ENCODE measurements around the gene FGGY.

Gene FGGY

GRCh38 chr1:59315529-59316463 lies 18.9 kb downstream of the FGGY start:
- DNase-seq (ENCODE audit: low spot score) = no peak

GRCh38 chr1:59316497-59317128 lies 19.7 kb downstream of the FGGY start:
- DNase-seq (ENCODE audit: low spot score) = no peak

GRCh38 chr1:59317343-59317742 lies 20.4 kb downstream of the FGGY start:
- DNase-seq (ENCODE audit: low spot score) = no peak

- no peak for DNase-seq (ENCODE audit: low spot score)
Measured at GRCh38 chr1:59317780-59318179, 20.9 kb downstream of the FGGY start.

GRCh38 chr1:59318271-59318860 lies 21.5 kb downstream of the FGGY start:
- no peak for DNase-seq (ENCODE audit: low spot score)

- no peak for DNase-seq (ENCODE audit: low spot score)
Measured at GRCh38 chr1:59322394-59322793, 25.5 kb downstream of the FGGY start.

GRCh38 chr1:59322814-59323213 lies 25.9 kb downstream of the FGGY start:
- no peak for DNase-seq (ENCODE audit: low spot score)

GRCh38 chr1:59323879-59324278 lies 27.0 kb downstream of the FGGY start:
- no peak for DNase-seq (ENCODE audit: low spot score)

- DNase-seq (ENCODE audit: low spot score) = no peak
Measured at GRCh38 chr1:59328353-59328752, 31.5 kb downstream of the FGGY start.

GRCh38 chr1:59329412-59330053 lies 32.6 kb downstream of the FGGY start:
- DNase-seq (ENCODE audit: low spot score) = no peak

- no peak for DNase-seq (ENCODE audit: low spot score)
Measured at GRCh38 chr1:59331686-59332620, 35.1 kb downstream of the FGGY start.

GRCh38 chr1:59332983-59333382 lies 36.1 kb downstream of the FGGY start:
- no peak for DNase-seq (ENCODE audit: low spot score)

- DNase-seq (ENCODE audit: low spot score) = no peak
Measured at GRCh38 chr1:59333626-59334277, 36.9 kb downstream of the FGGY start.

- no peak for DNase-seq (ENCODE audit: low spot score)
Measured at GRCh38 chr1:59340411-59341307, 43.8 kb downstream of the FGGY start.

GRCh38 chr1:59342801-59343575 lies 46.1 kb downstream of the FGGY start:
- no peak for DNase-seq (ENCODE audit: low spot score)

- no peak for DNase-seq (ENCODE audit: low spot score)
Measured at GRCh38 chr1:59343576-59343840, 46.6 kb downstream of the FGGY start.

GRCh38 chr1:59345221-59345620 lies 48.3 kb downstream of the FGGY start:
- DNase-seq (ENCODE audit: low spot score) = no peak

- no peak for DNase-seq (ENCODE audit: low spot score)
Measured at GRCh38 chr1:59346429-59346828, 49.5 kb downstream of the FGGY start.

- DNase-seq (ENCODE audit: low spot score) = no peak
Measured at GRCh38 chr1:59349101-59349500, 52.2 kb downstream of the FGGY start.
